Fibroblast of lung (primary cell): ENCODE data around the gene SPTBN2. TPM values are rescaled to one million over a fixed set of nuclear protein-coding genes. Genes with fewer than 3 reads are reported as not detected.

Source experiments
- DNase-seq, 2 donors: peaks; one replicate each; pipeline versions ENCODE4 v3.0.0 to v3.0.0-alpha.2; 2010; ENCODE audit warnings: low read depth in 2 of 2
- H2AFZ ChIP-seq: 2 replicates; pipeline ENCODE4 v1.5.1; 2012; ENCODE audit warnings: low read length, control low read depth, inconsistent platforms
- H3K27ac ChIP-seq: 2 replicates; pipeline ENCODE4 v1.5.1; 2011; ENCODE audit warnings: low read length, control low read depth; ENCODE audit not compliant: insufficient read depth
- H3K27me3 ChIP-seq: 2 replicates; pipeline ENCODE4 v1.5.1; 2011; ENCODE audit warnings: mild to moderate bottlenecking, low read length; ENCODE audit not compliant: control insufficient read depth, insufficient read depth
- H3K36me3 ChIP-seq: 2 replicates; pipeline ENCODE4 v1.5.1; 2011; ENCODE audit warnings: low read length; ENCODE audit not compliant: control insufficient read depth, insufficient read depth
- H3K4me1 ChIP-seq: 2 replicates; pipeline ENCODE4 v1.5.1; 2011; ENCODE audit warnings: low read length; ENCODE audit not compliant: control insufficient read depth, insufficient read depth; ENCODE audit errors: extremely low read depth
- H3K4me2 ChIP-seq: 2 replicates; pipeline ENCODE4 v1.5.1; 2011; ENCODE audit warnings: low read length, control low read depth; ENCODE audit not compliant: insufficient read depth; ENCODE audit errors: extremely low read depth
- H3K4me3 ChIP-seq, 4 experiments: fragments of 200-600 bp in 1 of 4; sonication (generic) in 1 of 4; replicated peaks in 1 of 4; 2 replicates each; pipeline ENCODE4 v1.5.1; 2011 to 2016; ENCODE audit warnings: low read length in 4 of 4, low read depth in 3 of 4, mild to moderate bottlenecking in 3 of 4, control low read depth in 2 of 4, inconsistent platforms in 1 of 4, mixed read lengths in 1 of 4; ENCODE audit not compliant: insufficient read depth in 1 of 4; ENCODE audit errors: control extremely low read depth in 1 of 4
- H3K79me2 ChIP-seq: 2 replicates; pipeline ENCODE4 v1.5.1; 2012; ENCODE audit warnings: mild to moderate bottlenecking, low read length, inconsistent platforms; ENCODE audit not compliant: control insufficient read depth, insufficient read depth
- H3K9ac ChIP-seq: 2 replicates; pipeline ENCODE4 v1.5.1; 2011; ENCODE audit warnings: mild to moderate bottlenecking, low read length, control low read depth; ENCODE audit not compliant: insufficient read depth
- H3K9me3 ChIP-seq: 2 replicates; pipeline ENCODE4 v1.5.1; 2012; ENCODE audit warnings: low read depth, low read length; ENCODE audit not compliant: control insufficient read depth, insufficient read depth
- H4K20me1 ChIP-seq: 2 replicates; pipeline ENCODE4 v1.5.1; 2011; ENCODE audit warnings: low read length; ENCODE audit not compliant: control insufficient read depth, insufficient read depth; ENCODE audit errors: extremely low read depth
- EZH2 ChIP-seq: IDR thresholded peaks from 2 replicates; pipeline ENCODE4 v1.5.1; 2012; ENCODE audit warnings: low read length, control low read depth, mild to moderate bottlenecking; ENCODE audit errors: missing control alignments
- polyA plus RNA-seq, 2 donors: library from polyadenylated mRNA; depleted of rRNA in 1 of 2; stranded (reverse) in 1 of 2; unstranded in 1 of 2; fragments of >200 nt; gene quantifications; 2 replicates each; pipeline ENCODE4 v1.2.1, GENCODE V29; 2011 to 2012; ENCODE audit warnings: missing spikeins in 1 of 2
- total RNA-seq: library from RNA; depleted of rRNA; stranded (reverse); fragments of >200 nt; gene quantifications from 2 replicates; pipeline ENCODE4 v1.2.1, GENCODE V29; 2014
- TF ChIP-seq, protein P1 (sequence below), 2 donors: IDR thresholded peaks in 1 of 2; conservative IDR thresholded peaks in 1 of 2; 1 replicate in 1 of 2; 2 replicates in 1 of 2; pipeline ENCODE4 v1.5.1; 2011 to 2012; ENCODE audit warnings: low read length in 2 of 2, control low read depth in 1 of 2, inconsistent platforms in 1 of 2, low read depth in 1 of 2, mild to moderate bottlenecking in 1 of 2

Gene SPTBN2
- total and polyA plus RNA-seq, 2 donors (not counting 1 experiment from before 2014, with no cell fraction given) = 0.09 to 0.99 TPM

DNA sequence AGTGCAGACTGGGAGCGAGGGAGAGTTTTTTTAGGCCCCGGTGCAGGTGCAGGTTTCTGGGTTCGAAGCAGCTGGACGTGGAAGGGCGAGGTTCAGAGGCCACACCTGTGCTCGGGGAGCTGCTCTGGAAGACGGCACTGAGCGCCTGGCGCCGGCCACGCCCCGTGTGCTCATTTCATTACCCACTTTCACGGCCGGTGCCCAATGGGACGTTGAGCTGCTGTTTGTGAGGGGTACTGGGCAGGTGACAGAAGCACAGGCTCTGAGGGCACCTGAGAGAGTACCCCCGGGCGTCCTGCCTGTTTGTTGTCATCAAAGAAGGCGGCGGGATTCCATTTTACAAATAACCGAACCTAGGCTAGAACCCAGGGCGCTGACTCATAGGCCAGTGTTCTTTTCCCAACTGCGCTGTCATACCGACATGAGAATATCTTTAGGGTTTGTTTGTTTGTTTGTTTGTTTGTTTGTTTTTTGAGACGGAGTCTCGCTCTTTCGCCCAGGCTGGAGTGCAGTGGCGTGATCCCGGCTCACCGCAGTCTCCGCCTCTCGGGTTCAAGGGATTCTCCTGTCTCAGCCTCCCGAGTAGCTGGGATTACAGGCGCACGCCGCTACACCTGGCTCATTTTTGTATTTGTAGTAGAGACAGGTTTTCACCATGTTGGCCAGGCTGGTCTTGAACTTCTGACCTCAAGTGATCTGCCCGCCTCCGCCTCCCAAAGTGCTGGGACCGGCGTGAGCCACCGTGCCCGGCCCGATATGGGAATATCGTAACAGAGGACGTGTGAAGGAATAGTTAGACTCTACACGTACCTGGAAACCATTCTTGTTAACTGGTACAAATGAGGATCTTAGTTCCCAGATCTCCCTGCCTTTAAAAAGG, 16.6 kb upstream of the SPTBN2 start:
- Histone ChIP-seq H3K4me1 (no peaks in the 10 kb centered on the region), H2AFZ (peak overlapping the region; percentile 80), H3K4me3 (peak overlapping the region; percentile 80 to 99 (median 91)), H3K36me3 (no peaks in the 10 kb centered on the region), H3K27me3 (no peaks in the 10 kb centered on the region), H3K9me3 (no peaks in the 10 kb centered on the region), H3K27ac (no peak overlapping the region), H3K9ac (no peak overlapping the region), H3K79me2 (peaks cover 3% of the 10 kb centered on the region), H3K4me2 (peak overlapping the region; percentile 92), H4K20me1 (no peaks in the 10 kb centered on the region)
- TF ChIP-seq EZH2 = no peak
- TF ChIP-seq, protein P1, sequence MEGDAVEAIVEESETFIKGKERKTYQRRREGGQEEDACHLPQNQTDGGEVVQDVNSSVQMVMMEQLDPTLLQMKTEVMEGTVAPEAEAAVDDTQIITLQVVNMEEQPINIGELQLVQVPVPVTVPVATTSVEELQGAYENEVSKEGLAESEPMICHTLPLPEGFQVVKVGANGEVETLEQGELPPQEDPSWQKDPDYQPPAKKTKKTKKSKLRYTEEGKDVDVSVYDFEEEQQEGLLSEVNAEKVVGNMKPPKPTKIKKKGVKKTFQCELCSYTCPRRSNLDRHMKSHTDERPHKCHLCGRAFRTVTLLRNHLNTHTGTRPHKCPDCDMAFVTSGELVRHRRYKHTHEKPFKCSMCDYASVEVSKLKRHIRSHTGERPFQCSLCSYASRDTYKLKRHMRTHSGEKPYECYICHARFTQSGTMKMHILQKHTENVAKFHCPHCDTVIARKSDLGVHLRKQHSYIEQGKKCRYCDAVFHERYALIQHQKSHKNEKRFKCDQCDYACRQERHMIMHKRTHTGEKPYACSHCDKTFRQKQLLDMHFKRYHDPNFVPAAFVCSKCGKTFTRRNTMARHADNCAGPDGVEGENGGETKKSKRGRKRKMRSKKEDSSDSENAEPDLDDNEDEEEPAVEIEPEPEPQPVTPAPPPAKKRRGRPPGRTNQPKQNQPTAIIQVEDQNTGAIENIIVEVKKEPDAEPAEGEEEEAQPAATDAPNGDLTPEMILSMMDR (conservative IDR thresholded peaks at IDR 0.05 in 1 of 2, IDR thresholded peaks at IDR 0.05 in 1 of 2; ENCODE audit: low read depth in 1 of 2, low read length in 2 of 2) = no peak
- no peak for DNase-seq

DNA sequence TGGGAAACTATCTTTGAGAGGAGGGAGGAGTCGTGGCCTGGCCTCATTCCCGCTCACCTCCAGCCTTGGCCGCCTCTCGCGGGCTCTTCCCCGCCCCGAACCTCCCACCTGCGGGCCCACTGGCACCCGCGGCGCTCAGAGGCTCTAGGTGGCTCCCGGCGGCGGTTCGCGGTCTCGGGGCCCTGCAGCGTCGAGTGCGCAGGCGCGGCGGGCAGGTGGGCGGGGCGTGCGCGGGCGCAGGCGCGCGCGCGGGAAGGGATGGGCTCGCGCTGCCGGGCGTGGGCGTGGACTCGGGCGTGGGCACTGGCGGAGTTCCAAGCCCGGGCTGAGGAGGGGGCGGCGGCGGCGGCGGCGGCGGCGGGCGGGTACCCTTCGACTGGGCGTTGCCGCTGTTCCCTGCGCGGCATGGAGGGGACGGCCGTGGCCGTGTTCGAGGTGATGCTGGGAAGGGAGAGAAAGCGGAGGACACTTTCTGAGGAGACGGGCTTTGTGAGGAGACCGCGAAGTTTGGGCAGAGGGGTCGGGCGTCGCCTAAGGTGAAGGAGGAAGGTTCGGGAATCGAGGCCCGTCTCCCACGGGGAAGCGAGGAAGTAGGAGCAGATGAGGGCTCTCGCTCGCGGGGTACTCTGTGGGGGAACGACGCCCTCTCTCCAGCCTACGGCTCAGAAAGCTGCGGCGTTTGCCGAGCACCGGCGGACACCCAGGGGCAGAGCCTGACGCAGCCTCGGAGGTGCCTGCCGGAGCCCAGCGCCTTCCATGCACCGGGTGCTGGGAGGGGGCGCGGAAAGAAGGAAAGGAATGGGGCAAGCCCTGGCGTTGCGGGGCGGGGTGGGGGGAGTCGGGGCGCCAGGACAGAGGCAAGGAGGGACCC, 15.7 kb upstream of the SPTBN2 start:
- no peaks in the 10 kb centered on the region for H3K4me1 ChIP-seq
- H3K4me2 ChIP-seq = peak overlapping the region; percentile 92
- H3K27me3 ChIP-seq = no peaks in the 10 kb centered on the region
- peak overlapping the region; percentile 95 for H2AFZ ChIP-seq
- H3K79me2 ChIP-seq = peaks cover 3% of the 10 kb centered on the region
- H4K20me1 ChIP-seq = no peaks in the 10 kb centered on the region
- peak overlapping the region; percentile 82 for H3K9ac ChIP-seq
- no peak for TF ChIP-seq EZH2
- TF ChIP-seq, protein P1 (conservative IDR thresholded peaks at IDR 0.05 in 1 of 2, IDR thresholded peaks at IDR 0.05 in 1 of 2; ENCODE audit: low read depth in 1 of 2, low read length in 2 of 2) = no peak
- peak overlapping the region; percentile 80 to 99 (median 91) for H3K4me3 ChIP-seq
- peak; percentile 43 to 47 for DNase-seq
- H3K27ac ChIP-seq = peak overlapping the region; percentile 61
- no peaks in the 10 kb centered on the region for H3K9me3 ChIP-seq
- H3K36me3 ChIP-seq = no peaks in the 10 kb centered on the region
